PC-9 (cell line): Measurements from ENCODE around the gene MYCBPAP. TPM values are rescaled to one million over a fixed set of nuclear protein-coding genes. Genes with fewer than 3 reads are reported as not detected.

Experiments used
- BruUV-seq: library from RNA; stranded (reverse); fragments of 400-500 nt; replicated peaks from 2 replicates; lab custom pipeline; 2021; lab: Mats Ljungman, UMichigan
- CTCF ChIA-PET: fragments of 300-600 bp; sonication (Branson Sonifier 250); formaldehyde crosslinking; loops from one replicate; lab custom pipeline; 2022; ENCODE audit warnings: antibody characterized with exemption; lab: Charles Lee
- POLR2A ChIA-PET: fragments of 300-600 bp; sonication (Branson Sonifier 250); formaldehyde crosslinking; loops from one replicate; lab custom pipeline; 2022; ENCODE audit warnings: antibody characterized with exemption; ENCODE audit not compliant: unreplicated experiment; lab: Charles Lee
- DNase-seq, 2 experiments: peaks; one replicate each; pipeline versions ENCODE4 v3.0.0 to v3.0.0-alpha.2; 2015 to 2022; ENCODE audit warnings: mixed read lengths in 1 of 2
- H2AFZ ChIP-seq: fragments of 200-600 bp; sonication (generic); 2 replicates; pipeline ENCODE4 v1.8.1; 2017; ENCODE audit warnings: antibody characterized with exemption
- H3F3A ChIP-seq: fragments of 200-600 bp; sonication (generic); 2 replicates; pipeline ENCODE4 v1.8.1; 2017; ENCODE audit warnings: antibody characterized with exemption, mild to moderate bottlenecking, low read depth; ENCODE audit not compliant: insufficient read depth
- H3K27ac ChIP-seq: fragments of 200-600 bp; sonication (generic); 2 replicates; pipeline ENCODE4 v1.6.1; 2016; ENCODE audit warnings: mixed run types
- H3K27me3 ChIP-seq: fragments of 200-600 bp; sonication (generic); 2 replicates; pipeline ENCODE4 v1.6.1; 2016; ENCODE audit warnings: low read depth, mixed run types; ENCODE audit not compliant: insufficient read depth
- H3K36me3 ChIP-seq: fragments of 200-600 bp; sonication (generic); 2 replicates; pipeline ENCODE4 v1.6.1; 2016; ENCODE audit warnings: low read depth, mixed run types
- H3K4me1 ChIP-seq: fragments of 200-600 bp; sonication (generic); replicated peaks from 2 replicates; pipeline ENCODE4 v1.6.1; 2016; ENCODE audit warnings: mixed run types; ENCODE audit not compliant: insufficient read depth
- H3K4me2 ChIP-seq: fragments of 200-600 bp; sonication (generic); 2 replicates; pipeline ENCODE4 v1.6.1; 2017; ENCODE audit warnings: mixed run types
- H3K4me3 ChIP-seq: fragments of 200-600 bp; sonication (generic); 2 replicates; pipeline ENCODE4 v1.6.1; 2016; ENCODE audit warnings: mixed run types
- H3K79me2 ChIP-seq: fragments of 200-600 bp; sonication (generic); 2 replicates; pipeline ENCODE4 v1.6.1; 2017; ENCODE audit warnings: low read depth, mixed run types
- H3K9me2 ChIP-seq: fragments of 200-600 bp; sonication (generic); 2 replicates; pipeline ENCODE4 v1.8.1; 2017; ENCODE audit warnings: mild to moderate bottlenecking; ENCODE audit not compliant: insufficient read depth
- H3K9me3 ChIP-seq: fragments of 200-600 bp; sonication (generic); 2 replicates; pipeline ENCODE4 v1.8.1; 2016; ENCODE audit warnings: low read depth; ENCODE audit not compliant: insufficient read depth
- H4K20me1 ChIP-seq: fragments of 200-600 bp; sonication (generic); 2 replicates; pipeline ENCODE4 v1.8.1; 2017; ENCODE audit not compliant: insufficient read depth
- CTCF ChIP-seq: fragments of 200-600 bp; sonication (generic); conservative IDR thresholded peaks from 2 replicates; pipeline ENCODE4 v1.6.1; 2017; ENCODE audit warnings: mixed run types, antibody characterized with exemption, mild to moderate bottlenecking, moderate library complexity
- EZH2 ChIP-seq: fragments of 200-600 bp; sonication (generic); IDR thresholded peaks from 2 replicates; pipeline ENCODE4 v1.8.0; 2017; ENCODE audit warnings: antibody characterized with exemption, low read depth
- intact Hi-C: fragments of 100-400 bp; cut with micrococcal nuclease; formaldehyde crosslinking; loops from one replicate; pipeline ENCODE4 v1.10.0; 2022; ENCODE audit not compliant: unreplicated experiment
- total RNA-seq: library from RNA; stranded (reverse); gene quantifications from 2 replicates; pipeline ENCODE4 v1.2.3, GENCODE V29; 2021

Gene MYCBPAP
- total RNA-seq, 1 experiment from 2014 or later: 4.9 TPM

GRCh38 chr17:50520483-50520882 lies 12.2 kb downstream of the MYCBPAP start:
- Histone ChIP-seq H2AFZ (no peak overlapping the region), H3K9me2 (no peaks in the 10 kb centered on the region), H3K4me1 (peaks cover 9% of the 10 kb centered on the region), H3F3A (peaks cover 14% of the 10 kb centered on the region), H3K27me3 (no peaks in the 10 kb centered on the region), H3K36me3 (no peaks in the 10 kb centered on the region), H4K20me1 (no peaks in the 10 kb centered on the region), H3K27ac (no peak overlapping the region), H3K4me3 (no peak overlapping the region), H3K4me2 (no peak overlapping the region), H3K9me3 (no peaks in the 10 kb centered on the region), H3K79me2 (no peaks in the 10 kb centered on the region)
- intact Hi-C loops: no loop called here
- no TSS peak for BruUV-seq
- no peak for DNase-seq
- POLR2A ChIA-PET: interaction anchor here (0.5 kb wide), 1 partner anchor 28 kb away, joined by 3 read pairs; no protein-coding TSS in a partner anchor
- TF ChIP-seq CTCF (no peak), EZH2 (no peak)
- CTCF ChIA-PET: no interaction called here

GRCh38 chr17:50521514-50521913 lies 13.3 kb downstream of the MYCBPAP start:
- POLR2A ChIA-PET: no interaction called here
- Histone ChIP-seq H2AFZ (no peak overlapping the region), H3K27me3 (no peaks in the 10 kb centered on the region), H3K36me3 (no peaks in the 10 kb centered on the region), H3K79me2 (no peaks in the 10 kb centered on the region), H4K20me1 (no peaks in the 10 kb centered on the region), H3K4me2 (no peak overlapping the region), H3K9me3 (no peaks in the 10 kb centered on the region), H3K4me1 (peaks cover 9% of the 10 kb centered on the region), H3K4me3 (no peak overlapping the region), H3K27ac (no peak overlapping the region), H3F3A (peaks cover 14% of the 10 kb centered on the region), H3K9me2 (no peaks in the 10 kb centered on the region)
- BruUV-seq: no TSS peak
- TF ChIP-seq EZH2 (no peak), CTCF (no peak)
- CTCF ChIA-PET: no interaction called here
- intact Hi-C loops: no loop called here
- no peak for DNase-seq

- peaks cover 9% of the 10 kb centered on the region for H3K4me1 ChIP-seq
- no peak overlapping the region for H3K4me3 ChIP-seq
- H4K20me1 ChIP-seq: no peaks in the 10 kb centered on the region
- intact Hi-C loops: no loop called here
- TF ChIP-seq EZH2 (no peak), CTCF (no peak)
- DNase-seq: no peak
- H3K9me3 ChIP-seq: no peaks in the 10 kb centered on the region
- BruUV-seq: no TSS peak
- POLR2A ChIA-PET: no interaction called here
- peaks cover 14% of the 10 kb centered on the region for H3F3A ChIP-seq
- no peaks in the 10 kb centered on the region for H3K79me2 ChIP-seq
- H3K9me2 ChIP-seq: no peaks in the 10 kb centered on the region
- H3K4me2 ChIP-seq: no peak overlapping the region
- H3K36me3 ChIP-seq: no peaks in the 10 kb centered on the region
- H3K27ac ChIP-seq: no peak overlapping the region
- CTCF ChIA-PET: interaction anchor here (0.7 kb wide), 1 partner anchor 32 kb away, joined by 3 read pairs; no protein-coding TSS in a partner anchor
- H2AFZ ChIP-seq: no peak overlapping the region
- no peaks in the 10 kb centered on the region for H3K27me3 ChIP-seq
Observed at GRCh38 chr17:50522766-50523165, 14.5 kb downstream of the MYCBPAP start.
